Stomach (tissue), 9 donors: ENCODE results near the gene CYB561D1. TPM values are rescaled to one million over a fixed set of nuclear protein-coding genes. Genes with fewer than 3 reads are reported as not detected.
A peak's percentile ranks its signal among the peaks of the same experiment; 100 is the strongest.

Experiments used
- DNase-seq, 2 donors: peaks; one replicate each; pipeline versions ENCODE4 v3.0.0 to v3.0.0-alpha.2; 2013 to 2019
- H3K27ac ChIP-seq, 5 donors: fragments of 200-600 bp in 4 of 5; sonication (generic) in 4 of 5; one replicate each; pipeline ENCODE4 v1.5.1; 2013 to 2019; ENCODE audit warnings: mild to moderate bottlenecking in 1 of 5, moderate library complexity in 1 of 5
- H3K27me3 ChIP-seq, 3 donors: fragments of 200-600 bp; sonication (generic); one replicate each; pipeline ENCODE4 v1.5.1; 2017 to 2019; ENCODE audit warnings: mixed run types in 1 of 3
- H3K36me3 ChIP-seq, 4 donors: fragments of 200-600 bp; sonication (generic); 1 replicate in 3 of 4; 2 replicates in 1 of 4; pipeline ENCODE4 v1.5.1; 2016 to 2019
- H3K4me1 ChIP-seq, 4 donors: fragments of 200-600 bp; sonication (generic); one replicate each; pipeline ENCODE4 v1.5.1; 2016 to 2019
- H3K4me3 ChIP-seq, 4 donors: fragments of 200-600 bp; sonication (generic) in 3 of 4; one replicate each; pipeline ENCODE4 v1.5.1; 2016 to 2019; ENCODE audit warnings: mild to moderate bottlenecking in 1 of 4
- H3K9me3 ChIP-seq, 4 donors: fragments of 200-600 bp; sonication (generic); one replicate each; pipeline ENCODE4 v1.5.1; 2016 to 2019
- EP300 ChIP-seq: sonication (generic); formaldehyde crosslinking; IDR thresholded peaks from one replicate; pipeline ENCODE4 v1.6.1; 2017; ENCODE audit warnings: antibody characterized with exemption
- POLR2A ChIP-seq, 4 donors: fragments of 450-650 bp; IDR thresholded peaks; one replicate each; pipeline ENCODE4 v1.6.1; 2016; ENCODE audit warnings: antibody characterized with exemption in 4 of 4, control low read depth in 2 of 4, mild to moderate bottlenecking in 1 of 4, moderate library complexity in 1 of 4
- POLR2AphosphoS5 ChIP-seq, 3 donors: sonication (generic); formaldehyde crosslinking; IDR thresholded peaks; one replicate each; pipeline ENCODE4 v1.6.1; 2016; ENCODE audit warnings: antibody characterized with exemption in 3 of 3
- WGBS, 5 donors: extraction: QIAGEN DNeasy Blood & Tissue Kit in 3 of 5; methylation state at CpG; one replicate each; pipeline versions ENCODE4 v1.1.5 to v1.1.7; 2013 to 2018; 5-methylcytosine and 5-hydroxymethylcytosine counted together
- intact Hi-C: fragments of 100-400 bp; cut with DNase I; formaldehyde crosslinking; loops from one replicate; pipeline ENCODE4 v1.15.1; 2023; ENCODE audit warnings: low total_unique reads
- polyA plus RNA-seq, 3 donors: library from polyadenylated mRNA; stranded (reverse); fragments of 200-250 nt; gene quantifications; one replicate each; pipeline ENCODE4 v1.2.3, GENCODE V29; 2013
- total RNA-seq, 5 donors: library from RNA; depleted of rRNA; stranded (reverse); fragments of >200 nt; gene quantifications; one replicate each; pipeline versions ENCODE4 v1.1.0 to v1.2.3, GENCODE V29; 2014 to 2016
- TF ChIP-seq, protein P1 (sequence below), 7 experiments: fragments of 450-650 bp in 4 of 7; fragments of 200-600 bp in 3 of 7; sonication (generic) in 3 of 7; IDR thresholded peaks; one replicate each; pipeline ENCODE4 v1.5.1; 2016 to 2019; ENCODE audit warnings: antibody characterized with exemption in 7 of 7, control low read depth in 2 of 7, mild to moderate bottlenecking in 1 of 7
- donor health status: healthy with polysubstance abuse.
- donor health status: Bipolar disorder and iron deficiency.
- donor health status: healthy.

CYB561D1 gene
- total and polyA plus RNA-seq, 8 donors = 1.8 to 6.4 (median 2.5) TPM

DNA sequence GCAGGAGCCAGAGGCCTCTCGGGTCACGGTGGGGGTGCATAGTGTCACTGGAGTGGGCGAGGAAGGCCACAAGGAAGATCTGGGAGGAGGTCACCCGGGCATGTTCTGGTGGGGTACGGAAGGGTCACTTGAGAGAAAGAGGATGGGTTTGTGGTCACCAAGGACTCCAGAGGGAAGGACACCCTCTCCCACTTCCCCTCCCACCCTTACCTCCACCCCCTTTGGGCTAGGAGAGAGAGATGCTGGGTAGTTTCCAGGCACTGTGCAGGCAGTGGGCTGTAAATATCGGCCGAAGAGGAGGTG, 14.9 kb downstream of the CYB561D1 start:
- peak overlapping the region in 3 of 5 donors; percentile 20 to 69 (median 33) for H3K27ac ChIP-seq
- H3K4me3 ChIP-seq = peak overlapping the region; percentile 74 to 90 (median 83)
- intact Hi-C loops = no loop called here
- no peaks in the 10 kb centered on the region for H3K27me3 ChIP-seq
- H3K36me3 ChIP-seq = peaks cover 0 to 11% (median 0%) of the 10 kb centered on the region in 4 donors
- WGBS, 5 donors = 52 to 68% (median 66%) methylated on average over 7 of the region's 7 CpGs
- H3K4me1 ChIP-seq = peaks cover 20 to 52% (median 27%) of the 10 kb centered on the region in 4 donors
- TF ChIP-seq, protein P1, sequence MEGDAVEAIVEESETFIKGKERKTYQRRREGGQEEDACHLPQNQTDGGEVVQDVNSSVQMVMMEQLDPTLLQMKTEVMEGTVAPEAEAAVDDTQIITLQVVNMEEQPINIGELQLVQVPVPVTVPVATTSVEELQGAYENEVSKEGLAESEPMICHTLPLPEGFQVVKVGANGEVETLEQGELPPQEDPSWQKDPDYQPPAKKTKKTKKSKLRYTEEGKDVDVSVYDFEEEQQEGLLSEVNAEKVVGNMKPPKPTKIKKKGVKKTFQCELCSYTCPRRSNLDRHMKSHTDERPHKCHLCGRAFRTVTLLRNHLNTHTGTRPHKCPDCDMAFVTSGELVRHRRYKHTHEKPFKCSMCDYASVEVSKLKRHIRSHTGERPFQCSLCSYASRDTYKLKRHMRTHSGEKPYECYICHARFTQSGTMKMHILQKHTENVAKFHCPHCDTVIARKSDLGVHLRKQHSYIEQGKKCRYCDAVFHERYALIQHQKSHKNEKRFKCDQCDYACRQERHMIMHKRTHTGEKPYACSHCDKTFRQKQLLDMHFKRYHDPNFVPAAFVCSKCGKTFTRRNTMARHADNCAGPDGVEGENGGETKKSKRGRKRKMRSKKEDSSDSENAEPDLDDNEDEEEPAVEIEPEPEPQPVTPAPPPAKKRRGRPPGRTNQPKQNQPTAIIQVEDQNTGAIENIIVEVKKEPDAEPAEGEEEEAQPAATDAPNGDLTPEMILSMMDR (IDR thresholded peaks at IDR 0.05) = no peak
- TF ChIP-seq EP300 (no peak), POLR2AphosphoS5 (IDR thresholded peaks at IDR 0.05) (no peak), POLR2A (IDR thresholded peaks at IDR 0.05) (no peak)
- no peak for DNase-seq
- H3K9me3 ChIP-seq = no peaks in the 10 kb centered on the region

DNA sequence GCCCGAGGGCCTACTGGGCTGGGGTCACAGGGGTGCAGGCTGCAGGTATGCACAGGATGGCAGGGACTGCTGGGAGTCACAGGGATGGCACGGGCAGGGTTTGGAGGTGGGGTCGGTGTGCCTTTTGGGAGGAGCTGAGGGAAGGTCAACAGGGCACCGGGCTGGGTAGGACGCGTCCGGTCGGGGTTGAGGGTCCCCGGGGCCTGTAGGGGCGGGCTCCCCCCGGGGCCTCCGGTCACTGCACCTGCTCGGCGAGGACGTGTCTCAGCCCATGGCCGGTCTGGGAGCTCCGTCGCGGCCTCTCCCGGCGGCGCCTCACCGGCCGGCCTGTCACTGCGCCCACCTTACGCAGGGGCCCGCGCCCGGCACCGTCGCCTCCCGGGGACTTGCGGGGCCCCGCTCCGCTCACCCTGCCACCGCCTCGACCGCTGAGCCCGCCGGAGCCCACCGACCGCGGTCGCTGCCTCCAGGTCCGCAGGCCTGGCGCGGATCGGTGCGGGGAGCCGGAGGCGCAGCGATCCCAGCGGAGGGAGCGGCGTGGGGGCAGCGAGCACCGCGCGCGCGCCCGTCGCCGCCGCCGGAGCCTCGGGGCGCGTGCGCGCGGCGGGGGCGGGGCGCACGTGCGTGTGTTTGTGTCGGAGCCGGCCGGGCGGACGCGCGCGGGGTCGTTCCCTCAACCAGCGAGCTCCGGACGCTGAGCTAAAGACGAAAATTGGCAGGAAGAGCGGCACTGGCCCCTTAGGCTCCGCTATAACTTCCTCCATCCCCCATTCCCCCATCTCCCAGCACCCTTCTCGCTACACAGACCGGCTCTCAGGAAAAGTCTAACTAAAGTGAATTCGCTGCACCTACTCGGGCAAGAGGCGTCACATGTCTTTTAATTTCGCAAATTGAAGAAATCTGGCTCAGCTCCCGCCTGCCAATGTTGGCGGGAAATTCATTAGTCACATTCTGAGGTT, 15.6 kb downstream of the CYB561D1 start, which contains the start of gene AMIGO1:
AMIGO1 (minus strand) TSS at position 552 of the 959 bp plus-strand sequence. CDS start 815 bp downstream, outside the sequence.
- H3K27me3 ChIP-seq = no peaks in the 10 kb centered on the region
- H3K4me3 ChIP-seq = peak within 1 kb of the TSS; percentile 74 to 90 (median 83)
- peak within 1 kb of the TSS; percentile 20 to 69 (median 34) for H3K27ac ChIP-seq
- TF ChIP-seq POLR2A (IDR thresholded peaks at IDR 0.05) (no peak), EP300 (no peak)
- WGBS, 5 donors = 0 to 3% (median 1%) methylated on average over 25 to 100 of the region's 100 CpGs
- H3K36me3 ChIP-seq = peaks cover 0 to 11% (median 0%) of the 10 kb centered on the region in 4 donors
- DNase-seq = peak; percentile 62 to 92
- H3K4me1 ChIP-seq = peaks cover 14 to 46% (median 22%) of the 10 kb centered on the region in 4 donors
- no peaks in the 10 kb centered on the region for H3K9me3 ChIP-seq
- intact Hi-C loops = no loop called here

DNA sequence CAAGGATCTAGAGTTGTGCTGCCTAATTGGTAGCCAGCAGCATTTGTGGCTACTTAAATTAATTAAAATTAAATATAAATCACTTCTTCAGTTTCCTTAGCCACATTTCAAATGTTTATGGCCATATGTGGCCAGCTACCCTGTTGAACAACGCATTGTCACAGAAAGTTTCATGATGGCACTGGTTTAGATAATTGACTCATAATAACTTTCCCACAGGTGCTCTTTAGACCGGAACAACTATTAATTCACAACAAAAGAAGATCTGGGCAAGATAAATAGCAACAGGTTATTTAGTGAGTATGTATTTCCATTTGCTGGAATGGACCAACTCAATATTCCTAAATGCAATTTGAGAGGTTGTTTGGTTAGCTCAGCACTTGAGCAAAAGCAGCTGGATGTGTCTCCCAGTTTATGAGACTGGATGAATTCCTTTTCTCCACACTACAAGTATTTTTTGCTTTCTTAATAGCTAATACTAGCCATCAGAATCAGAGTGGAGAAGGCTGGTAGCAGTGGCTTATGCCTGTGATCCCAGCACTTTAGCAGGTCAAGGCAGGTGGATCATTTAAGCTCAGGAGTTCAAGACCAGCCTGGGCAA, 19.3 kb downstream of the CYB561D1 start:
- peaks cover 14 to 23% (median 19%) of the 10 kb centered on the region in 4 donors for H3K4me1 ChIP-seq
- intact Hi-C loops = no loop called here
- no peaks in the 10 kb centered on the region for H3K9me3 ChIP-seq
- no peak overlapping the region for H3K4me3 ChIP-seq
- TF ChIP-seq POLR2AphosphoS5 (IDR thresholded peaks at IDR 0.05) (no peak), EP300 (no peak), POLR2A (IDR thresholded peaks at IDR 0.05) (no peak)
- TF ChIP-seq, protein P1 (IDR thresholded peaks at IDR 0.05) = no peak
- H3K27me3 ChIP-seq = no peaks in the 10 kb centered on the region
- no peaks in the 10 kb centered on the region for H3K36me3 ChIP-seq
- H3K27ac ChIP-seq = no peak overlapping the region
- WGBS, 5 donors = 72 to 81% (median 76%) methylated on average over 2 of the region's 2 CpGs
- no peak for DNase-seq

DNA sequence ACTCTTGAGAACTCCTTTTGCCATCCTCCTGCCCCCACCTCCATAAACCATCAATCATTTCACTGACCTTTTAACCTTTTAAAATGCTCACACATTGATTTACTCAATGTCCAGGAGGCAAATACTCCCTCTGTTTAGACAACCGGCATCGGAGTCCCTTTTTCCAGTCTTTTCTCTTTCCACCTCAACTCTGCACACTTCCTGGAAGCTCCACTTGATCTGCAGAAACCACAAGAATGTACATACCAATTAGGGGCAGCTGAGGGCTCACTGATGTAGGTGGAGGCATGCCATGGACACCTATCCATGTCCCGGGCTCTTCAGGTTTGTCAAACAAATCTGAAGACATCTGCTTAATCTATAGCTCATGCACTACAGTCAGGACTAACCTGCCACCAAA, 21.0 kb downstream of the CYB561D1 start:
- no peak for TF ChIP-seq EP300
- no peak for TF ChIP-seq POLR2A (IDR thresholded peaks at IDR 0.05)
- TF ChIP-seq POLR2AphosphoS5 (IDR thresholded peaks at IDR 0.05) = no peak
- TF ChIP-seq, protein P1 (IDR thresholded peaks at IDR 0.05) = no peak
- intact Hi-C loops = no loop called here
- WGBS, 5 donors = 45 to 56% (median 51%) methylated on average over 3 of the region's 3 CpGs

More for the DNA sequence above, 21.0 kb downstream of the CYB561D1 start:
- Histone ChIP-seq H3K4me3 (no peak overlapping the region), H3K4me1 (peaks cover 6 to 11% (median 7%) of the 10 kb centered on the region in 4 donors), H3K36me3 (no peaks in the 10 kb centered on the region), H3K27me3 (no peaks in the 10 kb centered on the region), H3K9me3 (no peaks in the 10 kb centered on the region), H3K27ac (no peak overlapping the region)
- no peak for DNase-seq
